ENCODE data around the gene RET. TPM values are rescaled to one million over a fixed set of nuclear protein-coding genes. Genes with fewer than 3 reads are reported as not detected.
"Not testable (repeated sequence)": the region's sequence is repeated elsewhere in the genome, so short reads cannot be mapped to it uniquely, and the experiment has no call there.

The RET gene
- total RNA-seq, 2 experiments from 2014 or later: not detected

DNA sequence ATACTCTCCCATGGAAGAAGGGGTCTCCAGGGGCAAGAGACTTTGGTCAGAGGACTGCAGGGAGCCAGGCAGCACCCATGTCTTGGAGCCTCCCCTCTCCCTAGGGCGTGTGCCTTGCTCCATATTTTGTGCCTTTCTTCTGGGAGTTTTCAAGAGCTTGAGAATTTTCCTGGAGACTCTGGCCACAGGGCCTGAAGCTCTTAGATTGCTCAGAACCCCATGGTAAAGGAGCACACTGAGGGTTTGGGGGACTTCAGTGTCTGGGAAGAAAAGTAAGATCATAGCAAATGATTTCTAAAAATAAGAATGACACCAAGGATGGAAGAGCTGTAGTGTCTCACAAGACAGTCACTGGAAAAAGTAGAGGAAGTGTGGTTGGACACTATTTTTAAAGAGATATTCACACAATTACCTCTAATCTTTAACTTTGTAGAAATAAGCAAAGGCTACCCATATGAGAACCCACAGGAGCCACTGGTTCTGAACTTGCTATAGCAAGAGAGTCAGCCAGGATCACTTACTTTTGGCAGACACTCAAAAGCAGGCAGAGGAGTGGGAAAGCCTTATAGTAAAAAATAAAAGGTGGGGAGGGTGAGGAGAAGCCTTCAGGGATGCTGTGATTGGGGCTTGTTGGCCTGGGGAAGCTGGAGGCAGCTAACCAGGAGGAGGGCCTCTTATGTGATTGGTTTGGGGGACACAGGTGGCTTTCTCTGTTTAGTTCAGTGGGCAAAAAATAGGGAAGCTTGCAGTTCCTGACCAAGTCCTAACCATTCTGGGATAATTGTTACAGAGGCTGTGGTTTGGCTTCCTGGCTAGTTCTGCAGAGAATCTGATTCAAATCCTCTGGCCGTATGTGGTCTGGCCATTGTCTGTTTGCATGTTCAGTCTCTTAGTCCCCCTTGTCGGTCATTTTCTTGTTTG is 56.3 kb downstream of the RET start:
- Mint-ChIP-seq H3K27ac (no peak overlapping the region), H3K4me1 (peaks cover 15% of the 10 kb centered on the region)

DNA sequence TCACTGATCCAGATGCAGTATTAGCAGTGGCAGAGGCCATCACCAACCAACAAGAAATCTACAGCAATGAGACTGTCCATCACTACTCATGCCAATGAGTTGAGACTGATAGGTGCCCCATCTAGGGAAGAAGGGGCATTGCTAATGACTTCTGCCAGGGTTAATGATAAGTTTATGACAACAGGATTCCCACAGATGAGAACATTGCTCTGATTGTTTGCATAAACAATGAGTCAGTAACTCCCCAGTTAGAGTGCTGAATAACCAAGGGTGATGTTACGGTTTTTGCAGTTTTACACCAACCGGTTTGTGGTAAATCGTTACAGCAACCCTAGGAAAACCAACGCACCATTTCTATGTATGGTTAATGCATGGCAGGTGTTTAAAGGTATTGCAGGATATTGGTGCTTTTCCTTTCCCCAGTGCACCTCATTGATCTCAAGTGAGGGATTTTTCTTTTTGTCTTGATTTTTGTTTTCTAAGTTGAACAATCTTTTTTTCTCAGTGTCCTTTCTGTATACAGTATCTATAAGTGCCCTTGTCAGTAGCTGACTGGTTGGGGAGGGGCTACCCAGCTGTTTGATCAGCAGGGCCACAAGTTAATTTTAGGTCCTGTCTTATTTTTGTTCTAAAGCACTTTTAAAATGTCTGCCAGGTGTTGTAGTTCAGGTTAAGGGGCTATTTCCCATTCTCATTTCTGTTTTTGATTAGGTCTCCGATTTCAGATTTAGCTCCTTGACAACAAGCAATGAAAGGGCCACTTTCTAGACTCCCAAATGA is 57.4 kb downstream of the RET start:
- peaks cover 7% of the 10 kb centered on the region for H3K36me3 Mint-ChIP-seq
- H3K27ac Mint-ChIP-seq: no peak overlapping the region
- H3K4me3 Mint-ChIP-seq: no peak overlapping the region
- no peaks in the 10 kb centered on the region for H3K9me3 Mint-ChIP-seq
- no peak for DNase-seq
- H3K4me1 Mint-ChIP-seq: peaks cover 14% of the 10 kb centered on the region
- no peaks in the 10 kb centered on the region for H3K27me3 Mint-ChIP-seq

More for the DNA sequence above, 56.3 kb downstream of the RET start:
- H3K36me3 Mint-ChIP-seq: peaks cover 4% of the 10 kb centered on the region
- no peaks in the 10 kb centered on the region for H3K9me3 Mint-ChIP-seq
- H3K4me3 Mint-ChIP-seq: no peak overlapping the region
- H3K27me3 Mint-ChIP-seq: no peaks in the 10 kb centered on the region
- DNase-seq: no peak

DNA sequence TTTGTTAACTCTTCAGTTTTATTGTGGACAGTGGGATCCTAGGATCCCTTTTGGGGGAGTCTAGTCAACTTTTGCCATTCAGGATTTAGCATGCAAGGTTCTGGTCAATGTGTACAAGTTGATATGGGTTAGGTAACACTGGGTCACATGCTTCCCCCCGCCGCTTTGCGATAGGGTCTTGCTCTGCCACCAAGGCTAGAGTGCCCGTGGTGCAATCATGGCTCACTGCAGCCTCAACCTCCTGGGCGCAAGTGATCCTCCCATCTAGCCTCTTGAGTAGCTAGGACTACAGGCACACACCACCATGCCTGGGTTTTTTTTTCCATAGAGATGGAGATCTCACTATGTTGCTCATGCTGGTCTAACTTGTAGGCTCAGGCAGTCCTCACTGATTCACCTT is 58.2 kb downstream of the RET start:
- no peaks in the 10 kb centered on the region for H3K9me3 Mint-ChIP-seq
- no peak for DNase-seq
- no peak overlapping the region for H3K4me3 Mint-ChIP-seq
- peaks cover 10% of the 10 kb centered on the region for H3K36me3 Mint-ChIP-seq
- no peak overlapping the region for H3K27ac Mint-ChIP-seq
- H3K27me3 Mint-ChIP-seq: no peaks in the 10 kb centered on the region
- peaks cover 18% of the 10 kb centered on the region for H3K4me1 Mint-ChIP-seq

DNA sequence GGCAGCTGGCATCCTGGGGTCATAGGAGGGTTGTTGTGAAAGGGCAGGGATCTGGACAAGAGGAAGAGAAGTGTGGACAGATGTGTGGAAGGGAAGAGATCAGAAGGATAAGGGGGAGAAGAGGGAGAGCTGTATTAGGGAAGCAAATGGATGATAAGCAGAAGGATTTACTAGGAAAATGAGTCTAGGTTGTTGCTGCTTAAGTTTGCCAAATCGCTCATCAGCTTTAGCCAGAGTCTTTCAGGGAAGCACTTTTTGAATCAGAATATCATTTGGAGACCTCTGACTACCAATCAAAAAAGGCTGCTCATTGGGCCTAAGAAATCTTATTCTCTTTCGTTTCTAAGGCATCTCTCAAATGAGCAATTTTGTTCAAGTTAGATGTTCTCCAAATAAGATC is 58.8 kb downstream of the RET start:
- Mint-ChIP-seq H3K4me3 (peak overlapping the region; percentile 3), H3K27me3 (no peaks in the 10 kb centered on the region), H3K36me3 (peaks cover 12% of the 10 kb centered on the region), H3K9me3 (no peaks in the 10 kb centered on the region), H3K27ac (no peak overlapping the region), H3K4me1 (peaks cover 23% of the 10 kb centered on the region)
- no peak for DNase-seq

DNA sequence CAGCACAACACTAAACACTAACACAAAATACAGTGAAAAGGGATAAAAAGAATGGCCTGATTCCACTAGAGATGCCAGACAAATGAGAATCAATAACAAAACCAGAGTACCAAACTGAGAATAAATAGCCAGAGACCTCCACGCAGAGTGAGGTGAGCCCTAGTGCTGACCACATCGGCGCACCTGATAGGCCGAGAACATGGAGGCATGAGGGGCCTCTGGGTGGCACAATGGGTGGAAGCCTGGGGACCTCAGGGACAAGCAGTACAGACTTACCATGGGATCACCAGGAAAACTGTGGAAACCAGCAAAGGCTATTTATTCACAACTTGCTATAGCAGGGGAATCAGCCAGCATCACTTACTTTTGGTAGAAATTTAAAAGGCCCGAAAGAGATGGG is 59.6 kb downstream of the RET start:
- peak overlapping the region; percentile 46 for H3K4me3 Mint-ChIP-seq
- peaks cover 28% of the 10 kb centered on the region for H3K4me1 Mint-ChIP-seq
- peak overlapping the region; percentile 11 for H3K27ac Mint-ChIP-seq
- H3K27me3 Mint-ChIP-seq: no peaks in the 10 kb centered on the region
- no peak for DNase-seq
- peaks cover 14% of the 10 kb centered on the region for H3K36me3 Mint-ChIP-seq
- no peaks in the 10 kb centered on the region for H3K9me3 Mint-ChIP-seq

DNA sequence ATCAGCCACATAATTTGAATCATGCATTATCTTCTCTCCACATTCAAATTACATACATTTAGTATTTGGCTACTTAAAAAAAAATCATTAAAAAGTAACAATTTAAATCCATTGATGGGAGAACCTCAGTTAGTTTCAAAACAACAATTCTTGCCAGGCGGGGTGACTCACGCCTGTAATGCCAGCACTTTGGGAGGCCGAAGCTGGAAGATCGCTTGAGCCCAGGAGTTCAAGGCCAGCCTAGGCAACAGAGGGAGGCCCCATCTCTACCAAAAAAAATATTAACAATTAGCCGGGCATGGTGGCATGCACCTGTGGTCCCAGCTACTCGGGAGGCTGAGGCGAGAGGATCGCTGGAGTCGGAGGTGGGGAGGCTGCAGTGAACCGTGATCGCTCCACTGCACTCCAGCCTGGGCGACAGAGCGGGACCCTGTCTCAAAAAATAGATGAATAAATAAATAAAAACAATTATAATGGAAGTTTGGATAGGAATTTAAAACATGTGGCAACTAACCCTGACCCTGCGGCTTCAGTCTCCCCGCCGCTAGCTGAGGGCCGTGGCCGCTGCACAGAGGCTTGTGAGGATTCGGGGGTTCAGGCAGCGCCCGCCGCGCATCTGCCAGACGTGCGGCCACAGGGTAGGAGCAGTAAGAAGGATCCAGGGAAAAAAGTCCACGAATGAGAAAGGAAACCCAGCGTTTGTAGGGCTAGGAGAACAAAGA is 60.3 kb downstream of the RET start:
- H3K4me3 Mint-ChIP-seq: peak overlapping the region; percentile 95
- H3K9me3 Mint-ChIP-seq: no peaks in the 10 kb centered on the region
- peak overlapping the region; percentile 93 for H3K27ac Mint-ChIP-seq
- H3K36me3 Mint-ChIP-seq: peaks cover 14% of the 10 kb centered on the region
- H3K27me3 Mint-ChIP-seq: no peaks in the 10 kb centered on the region
- no peak for DNase-seq
- peaks cover 32% of the 10 kb centered on the region for H3K4me1 Mint-ChIP-seq

DNA sequence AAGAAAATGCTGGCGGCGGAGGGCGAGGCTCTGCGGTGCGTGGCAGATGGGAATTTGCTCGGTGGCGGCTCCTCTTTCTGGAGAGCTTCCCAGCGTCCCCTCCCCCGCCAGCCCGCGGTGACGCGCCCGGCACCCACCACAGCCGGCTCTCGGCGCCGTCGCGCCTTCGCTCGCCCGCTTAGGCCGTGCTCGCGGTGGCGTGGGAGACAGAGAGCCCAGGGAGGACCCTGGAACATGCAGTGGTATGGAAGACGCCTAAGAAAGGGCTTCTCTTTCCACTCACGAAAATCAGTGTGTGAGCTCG is 60.8 kb downstream of the RET start:
- Mint-ChIP-seq H3K36me3 (peaks cover 14% of the 10 kb centered on the region), H3K4me3 (peak overlapping the region; percentile 95), H3K27me3 (no peaks in the 10 kb centered on the region), H3K27ac (peak overlapping the region; percentile 93), H3K4me1 (peaks cover 37% of the 10 kb centered on the region), H3K9me3 (no peaks in the 10 kb centered on the region)
- DNase-seq: peak; percentile 58

DNA sequence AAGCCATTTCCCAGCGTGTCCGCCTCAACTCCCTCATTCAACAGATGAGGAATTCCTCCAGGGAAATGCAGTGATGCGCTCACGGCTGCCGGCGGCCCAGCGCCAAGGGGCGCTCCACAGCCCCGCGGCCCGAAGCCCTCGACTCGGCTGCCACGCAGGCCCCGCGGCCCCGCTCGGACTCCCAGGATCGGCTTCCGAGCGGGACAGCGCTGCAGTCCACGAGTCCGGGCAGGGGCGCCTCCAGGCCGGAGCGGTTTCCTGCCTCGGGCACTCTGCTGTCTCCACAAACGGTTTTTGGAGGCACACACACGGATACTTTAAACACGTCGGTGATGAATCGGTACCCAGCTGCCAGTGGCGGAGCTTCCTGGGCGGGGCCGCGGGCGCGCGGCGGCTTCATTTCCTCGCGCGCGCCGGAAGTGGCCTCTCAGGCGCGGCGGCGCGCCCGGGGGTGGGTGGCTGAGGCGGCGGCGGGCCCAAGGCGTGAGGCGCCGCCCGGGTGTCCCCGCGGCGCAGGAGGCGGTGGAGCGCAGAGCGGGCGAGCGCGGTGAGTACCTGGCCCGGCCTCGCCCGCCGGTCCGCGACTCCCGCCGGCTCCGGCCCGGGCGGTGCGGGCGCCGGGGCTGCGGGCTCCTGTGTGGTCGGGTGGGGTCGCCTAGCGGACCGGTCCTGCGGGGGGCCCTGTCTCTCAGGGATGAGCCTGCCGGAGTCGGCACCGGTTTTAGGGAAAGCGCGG is 61.3 kb downstream of the RET start, which contains the start of gene CSGALNACT2:
TSS of gene CSGALNACT2 (plus strand) at position 425 of the 736 bp plus-strand sequence. CDS start 16,705 bp downstream, outside the sequence.
- no peaks in the 10 kb centered on the region for H3K9me3 Mint-ChIP-seq
- H3K27me3 Mint-ChIP-seq: no peaks in the 10 kb centered on the region
- peak within 1 kb of the TSS; percentile 95 for H3K4me3 Mint-ChIP-seq
- H3K27ac Mint-ChIP-seq: peak within 1 kb of the TSS; percentile 95
- DNase-seq: peak; percentile 92
- peaks cover 14% of the 10 kb centered on the region for H3K36me3 Mint-ChIP-seq
- H3K4me1 Mint-ChIP-seq: peaks cover 41% of the 10 kb centered on the region

DNA sequence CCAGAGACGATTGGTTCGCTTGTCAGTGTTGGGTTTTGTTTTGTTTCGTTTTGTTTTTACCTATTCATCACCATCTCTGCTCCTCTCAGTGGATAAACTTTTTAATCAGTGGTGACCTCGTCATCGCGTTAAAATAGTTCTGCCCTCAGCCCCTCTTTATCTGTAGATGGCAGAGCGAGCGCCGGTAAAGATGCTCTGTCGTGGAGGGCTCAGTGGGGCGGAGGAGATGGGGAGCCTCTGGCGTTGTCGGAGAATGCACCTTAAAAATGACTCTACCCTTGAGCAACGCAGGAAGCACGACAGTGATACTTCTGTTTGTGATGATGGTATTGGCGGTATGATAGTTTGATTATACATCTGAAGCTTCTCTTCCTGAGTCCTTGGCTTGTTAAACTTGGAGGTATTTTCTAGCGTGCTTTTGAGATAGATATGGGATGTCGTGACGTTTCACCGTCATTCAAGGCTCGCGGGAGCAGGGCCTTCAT is 61.9 kb downstream of the RET start:
- Mint-ChIP-seq H3K27me3 (no peaks in the 10 kb centered on the region), H3K9me3 (no peaks in the 10 kb centered on the region), H3K36me3 (peaks cover 14% of the 10 kb centered on the region), H3K4me1 (peaks cover 47% of the 10 kb centered on the region), H3K4me3 (peak overlapping the region; percentile 89), H3K27ac (peak overlapping the region; percentile 95)
- peak; percentile 68 for DNase-seq

DNA sequence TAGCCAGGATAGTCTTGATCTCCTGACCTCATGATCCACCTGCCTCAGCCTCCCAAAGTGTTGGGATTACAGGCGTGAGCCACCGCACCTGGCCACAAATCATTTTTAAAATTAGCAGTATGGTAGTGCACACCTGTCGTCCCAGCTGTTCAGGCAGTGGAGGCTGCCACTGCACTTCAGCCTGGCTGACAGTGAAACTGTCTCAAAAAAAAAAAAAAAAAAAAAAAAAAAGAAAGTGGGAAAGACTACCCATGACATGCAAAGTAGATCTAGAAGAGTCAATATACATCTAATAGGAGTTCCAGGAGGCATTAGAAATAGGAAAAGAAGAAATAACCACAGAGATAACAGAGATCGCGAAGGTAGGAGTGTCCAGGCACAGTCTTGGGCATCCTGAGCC is 64.6 kb downstream of the RET start:
- no peak for DNase-seq
- Mint-ChIP-seq H3K4me1 (peaks cover 65% of the 10 kb centered on the region), H3K36me3 (peaks cover 20% of the 10 kb centered on the region), H3K27ac (peak overlapping the region; percentile 4), H3K27me3 (no peaks in the 10 kb centered on the region), H3K4me3 (peak overlapping the region; percentile 22), H3K9me3 (no peaks in the 10 kb centered on the region)

DNA sequence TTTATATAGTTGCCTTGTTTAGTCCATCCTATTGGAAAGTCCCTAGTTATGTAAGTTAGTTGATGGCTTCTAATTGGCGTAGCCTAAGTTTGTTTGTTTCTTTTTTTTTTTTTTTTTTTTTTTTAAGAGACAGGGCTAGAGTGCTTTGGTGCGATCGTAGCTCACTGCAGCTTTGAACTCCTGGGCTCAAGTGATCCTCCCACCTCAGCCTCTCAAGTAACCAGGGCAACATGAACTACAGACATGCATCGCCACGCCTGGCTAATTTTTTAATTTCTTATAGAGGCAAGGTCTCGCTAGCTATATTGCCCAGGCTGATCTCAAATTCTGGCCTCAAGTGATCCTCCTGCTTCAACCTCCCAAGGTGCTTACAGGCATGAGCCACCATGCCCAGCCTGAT is 68.4 kb downstream of the RET start:
- Mint-ChIP-seq H3K4me3 (no peak overlapping the region), H3K9me3 (peaks cover 19% of the 10 kb centered on the region), H3K36me3 (peaks cover 28% of the 10 kb centered on the region), H3K27me3 (no peaks in the 10 kb centered on the region), H3K27ac (no peak overlapping the region), H3K4me1 (peaks cover 61% of the 10 kb centered on the region)
- DNase-seq: no peak

DNA sequence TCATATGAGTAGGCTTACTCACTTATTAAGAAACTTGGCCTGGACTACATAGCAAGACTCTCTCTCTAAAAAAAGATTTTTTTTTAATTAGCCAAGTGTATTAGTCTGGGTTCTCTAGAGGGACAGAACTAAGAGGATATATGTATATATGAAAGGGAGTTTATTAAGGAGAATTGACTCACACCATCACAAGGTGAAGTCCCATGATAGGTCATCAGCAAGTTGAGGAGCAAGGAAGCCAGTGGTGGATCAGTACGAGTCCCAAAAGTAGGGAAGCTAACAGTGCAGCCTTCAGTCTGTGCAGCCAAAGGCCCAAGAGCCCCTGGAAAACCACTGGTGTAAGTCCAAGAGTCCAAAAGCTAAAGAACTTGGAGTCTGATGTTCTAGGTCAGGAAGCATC is 69.1 kb downstream of the RET start:
- H3K4me1 Mint-ChIP-seq: peaks cover 61% of the 10 kb centered on the region
- not testable (repeated sequence) for H3K4me3 Mint-ChIP-seq, H3K27me3 Mint-ChIP-seq, H3K27ac Mint-ChIP-seq, DNase-seq
- peaks cover 20% of the 10 kb centered on the region for H3K9me3 Mint-ChIP-seq
- H3K36me3 Mint-ChIP-seq: peaks cover 28% of the 10 kb centered on the region

DNA sequence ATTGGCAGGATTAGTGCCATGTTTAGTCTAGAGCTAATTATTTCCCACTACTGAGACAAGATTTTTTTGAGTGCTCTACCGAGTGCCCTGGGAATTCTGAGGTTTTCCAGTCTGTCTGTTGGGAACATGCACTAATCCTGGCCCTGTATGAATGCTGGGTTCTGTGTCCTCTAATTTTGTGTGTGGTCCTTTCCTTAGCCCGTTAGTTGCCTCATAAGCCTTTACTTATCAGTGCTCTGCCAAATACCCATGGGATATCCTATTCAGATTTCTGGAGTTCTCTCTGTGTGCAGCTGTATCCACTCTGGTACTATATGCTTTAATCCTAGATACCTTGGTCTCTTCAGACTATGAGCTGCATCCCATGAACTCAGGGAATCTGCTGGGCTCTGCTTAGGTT is 74.5 kb downstream of the RET start:
- Mint-ChIP-seq H3K36me3 (peaks cover 28% of the 10 kb centered on the region), H3K27me3 (no peaks in the 10 kb centered on the region), H3K4me3 (peak overlapping the region; percentile 37), H3K4me1 (peaks cover 52% of the 10 kb centered on the region), H3K9me3 (peaks cover 20% of the 10 kb centered on the region), H3K27ac (peak overlapping the region; percentile 47)
- no peak for DNase-seq

DNA sequence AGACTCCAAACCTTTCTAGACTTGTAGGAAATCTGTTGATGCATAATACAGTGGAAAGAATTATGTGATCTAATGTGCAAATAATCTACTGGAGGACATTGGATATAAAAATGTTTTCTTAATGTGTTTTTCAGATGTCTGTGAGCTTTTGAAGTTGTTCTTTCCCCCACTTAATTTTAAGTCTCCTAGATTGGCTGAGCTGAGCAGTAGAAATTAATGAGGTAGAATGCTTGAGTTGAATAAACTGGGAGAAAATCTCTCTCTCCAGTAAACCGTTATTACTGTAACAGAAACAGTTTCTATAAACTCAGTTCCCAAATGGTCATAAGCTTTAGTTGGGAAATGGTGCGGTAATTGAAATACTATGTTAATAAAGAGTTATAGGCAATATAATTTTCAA is 77.0 kb downstream of the RET start:
- Mint-ChIP-seq H3K27me3 (no peaks in the 10 kb centered on the region), H3K36me3 (peaks cover 23% of the 10 kb centered on the region), H3K4me1 (peaks cover 54% of the 10 kb centered on the region), H3K4me3 (no peak overlapping the region), H3K27ac (peak overlapping the region; percentile 4), H3K9me3 (peaks cover 4% of the 10 kb centered on the region)
- DNase-seq: no peak
